PC-3 (cell line): Measurements from ENCODE around the gene MED8.

ENCODE experiments used
- EZH2 ChIP-seq: fragments of 300-600 bp; sonication (generic); IDR thresholded peaks from one replicate; pipeline ENCODE4 v1.6.1; 2017; ENCODE audit warnings: antibody characterized with exemption, mild to moderate bottlenecking, low read length; ENCODE audit not compliant: unreplicated experiment
- EZH2phosphoT487 ChIP-seq: fragments of 300-600 bp; sonication (generic); IDR thresholded peaks from 2 replicates; pipeline ENCODE4 v1.6.1; 2018; ENCODE audit warnings: mild to moderate bottlenecking, antibody characterized with exemption, low read length, borderline replicate concordance
- TF ChIP-seq, protein P1 (sequence below): fragments of 300-600 bp; sonication (generic); conservative IDR thresholded peaks from 2 replicates; pipeline ENCODE4 v1.5.1; 2017; ENCODE audit warnings: antibody characterized with exemption, low read depth, mild to moderate bottlenecking, low read length

GRCh38 chr1:43435146-43436145 is 45.8 kb upstream of the MED8 start:
- TF ChIP-seq, protein P1, sequence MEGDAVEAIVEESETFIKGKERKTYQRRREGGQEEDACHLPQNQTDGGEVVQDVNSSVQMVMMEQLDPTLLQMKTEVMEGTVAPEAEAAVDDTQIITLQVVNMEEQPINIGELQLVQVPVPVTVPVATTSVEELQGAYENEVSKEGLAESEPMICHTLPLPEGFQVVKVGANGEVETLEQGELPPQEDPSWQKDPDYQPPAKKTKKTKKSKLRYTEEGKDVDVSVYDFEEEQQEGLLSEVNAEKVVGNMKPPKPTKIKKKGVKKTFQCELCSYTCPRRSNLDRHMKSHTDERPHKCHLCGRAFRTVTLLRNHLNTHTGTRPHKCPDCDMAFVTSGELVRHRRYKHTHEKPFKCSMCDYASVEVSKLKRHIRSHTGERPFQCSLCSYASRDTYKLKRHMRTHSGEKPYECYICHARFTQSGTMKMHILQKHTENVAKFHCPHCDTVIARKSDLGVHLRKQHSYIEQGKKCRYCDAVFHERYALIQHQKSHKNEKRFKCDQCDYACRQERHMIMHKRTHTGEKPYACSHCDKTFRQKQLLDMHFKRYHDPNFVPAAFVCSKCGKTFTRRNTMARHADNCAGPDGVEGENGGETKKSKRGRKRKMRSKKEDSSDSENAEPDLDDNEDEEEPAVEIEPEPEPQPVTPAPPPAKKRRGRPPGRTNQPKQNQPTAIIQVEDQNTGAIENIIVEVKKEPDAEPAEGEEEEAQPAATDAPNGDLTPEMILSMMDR = no peak
- no peak for TF ChIP-seq EZH2phosphoT487
- TF ChIP-seq EZH2 = no peak
